HepG2 (cell line): Measurements from ENCODE around the gene ZNF428. TPM values are rescaled to one million over a fixed set of nuclear protein-coding genes. Genes with fewer than 3 reads are reported as not detected.

Experiments used
- ATM ChIP-seq: fragments of 450-650 bp; IDR thresholded peaks from 2 replicates; pipeline ENCODE4 v1.7.1; 2017; ENCODE audit warnings: mild to moderate bottlenecking, borderline replicate concordance
- MXD4 ChIP-seq: IDR thresholded peaks from 2 replicates; pipeline ENCODE4 v1.6.1; 2016; ENCODE audit warnings: mild to moderate bottlenecking, missing biosample characterization, missing genetic modification reagents
- NCOA1 ChIP-seq: sonication (generic); formaldehyde crosslinking; IDR thresholded peaks from 2 replicates; pipeline ENCODE4 v1.9.0; 2021; ENCODE audit warnings: missing genetic modification reagents
- NFIB ChIP-seq: sonication (generic); formaldehyde crosslinking; IDR thresholded peaks from 2 replicates; pipeline ENCODE4 v1.9.0; 2021; ENCODE audit warnings: missing genetic modification reagents, mild to moderate bottlenecking, borderline replicate concordance
- NFYC ChIP-seq: IDR thresholded peaks from 2 replicates; pipeline ENCODE4 v1.6.1; 2016; ENCODE audit warnings: missing genetic modification reagents, missing compliant biosample characterization
- NR1H2 ChIP-seq: sonication (generic); formaldehyde crosslinking; IDR thresholded peaks from 2 replicates; pipeline ENCODE4 v1.8.1; 2022; ENCODE audit warnings: low read depth, missing genetic modification reagents, borderline replicate concordance
- PLSCR1 ChIP-seq: sonication (generic); formaldehyde crosslinking; IDR thresholded peaks from 2 replicates; pipeline ENCODE4 v1.5.0; 2020; ENCODE audit warnings: missing genetic modification reagents, mild to moderate bottlenecking, borderline replicate concordance
- REL ChIP-seq: sonication (generic); formaldehyde crosslinking; conservative IDR thresholded peaks from 2 replicates; pipeline ENCODE4 v1.8.0; 2022; ENCODE audit warnings: mild to moderate bottlenecking, missing genetic modification reagents, moderate library complexity
- XRCC5 ChIP-seq: fragments of 200-400 bp; formaldehyde crosslinking; optimal IDR thresholded peaks from 2 replicates; pipeline ENCODE3; 2017; ENCODE audit warnings: mild to moderate bottlenecking, low read length
- ZFP82 ChIP-seq: sonication (generic); formaldehyde crosslinking; IDR thresholded peaks from 2 replicates; pipeline ENCODE4 v1.5.1; 2020; ENCODE audit warnings: mild to moderate bottlenecking, missing genetic modification reagents, borderline replicate concordance
- ZHX2 ChIP-seq, 2 experiments: sonication (generic) in 1 of 2; formaldehyde crosslinking in 1 of 2; IDR thresholded peaks; 2 replicates each; pipeline versions ENCODE4 v1.6.1 to v1.9.0; 2014 to 2022; ENCODE audit warnings: antibody characterized with exemption in 1 of 2, borderline replicate concordance in 1 of 2, inconsistent platforms in 1 of 2, low read depth in 1 of 2, missing genetic modification reagents in 1 of 2
- ZNF251 ChIP-seq: sonication (generic); formaldehyde crosslinking; IDR thresholded peaks from 2 replicates; pipeline ENCODE4 v1.9.0; 2021; ENCODE audit warnings: mild to moderate bottlenecking, missing genetic modification reagents
- ZNF777 ChIP-seq: sonication (generic); formaldehyde crosslinking; IDR thresholded peaks from 2 replicates; pipeline ENCODE4 v1.4.0; 2020; ENCODE audit warnings: missing genetic modification reagents
- ZSCAN29 ChIP-seq: sonication (generic); formaldehyde crosslinking; conservative IDR thresholded peaks from 2 replicates; pipeline ENCODE4 v1.4.0; 2020; ENCODE audit warnings: mild to moderate bottlenecking, missing genetic modification reagents
- polyA plus RNA-seq, 8 experiments: library from polyadenylated mRNA; depleted of rRNA in 3 of 8; stranded (reverse) in 7 of 8; unstranded in 1 of 8; fragments of >200 nt; fragmentation: Illumina TruSeq in 4 of 8; extraction: Trizol in 4 of 8; gene quantifications; 2 replicates each; pipeline versions ENCODE4 v1.2.1 to v1.2.3, GENCODE V29; 2011 to 2016; ENCODE audit warnings: low read depth in 4 of 8, missing spikeins in 1 of 8, mixed read lengths in 1 of 8; ENCODE audit not compliant: insufficient read depth in 1 of 8
- total RNA-seq, 5 experiments: library from RNA; depleted of rRNA; stranded (reverse); fragments of >200 nt; fragmentation: Illumina TruSeq; extraction: Trizol; gene quantifications; 2 replicates each; pipeline ENCODE4 v1.2.3, GENCODE V29; 2016; ENCODE audit warnings: low read depth in 1 of 5
- TF ChIP-seq, protein P1 (sequence below): sonication (generic); formaldehyde crosslinking; IDR thresholded peaks from 2 replicates; pipeline ENCODE4 v1.4.0; 2020; ENCODE audit warnings: missing genetic modification reagents
- TF ChIP-seq, protein P2 (sequence below): sonication (generic); formaldehyde crosslinking; IDR thresholded peaks from 2 replicates; pipeline ENCODE4 v1.9.0; 2021; ENCODE audit warnings: missing genetic modification reagents, mild to moderate bottlenecking, borderline replicate concordance
- TF ChIP-seq, protein P3 (sequence below): sonication (generic); formaldehyde crosslinking; IDR thresholded peaks from 2 replicates; pipeline ENCODE4 v1.4.0; 2020; ENCODE audit warnings: mild to moderate bottlenecking, low read depth, missing genetic modification reagents

ZNF428 gene
- total and polyA plus RNA-seq, 2 of the 13 experiments (the other 11 are each of a cell fraction or from before 2014, with no cell fraction given), result 10.4 to 26.9 TPM

DNA sequence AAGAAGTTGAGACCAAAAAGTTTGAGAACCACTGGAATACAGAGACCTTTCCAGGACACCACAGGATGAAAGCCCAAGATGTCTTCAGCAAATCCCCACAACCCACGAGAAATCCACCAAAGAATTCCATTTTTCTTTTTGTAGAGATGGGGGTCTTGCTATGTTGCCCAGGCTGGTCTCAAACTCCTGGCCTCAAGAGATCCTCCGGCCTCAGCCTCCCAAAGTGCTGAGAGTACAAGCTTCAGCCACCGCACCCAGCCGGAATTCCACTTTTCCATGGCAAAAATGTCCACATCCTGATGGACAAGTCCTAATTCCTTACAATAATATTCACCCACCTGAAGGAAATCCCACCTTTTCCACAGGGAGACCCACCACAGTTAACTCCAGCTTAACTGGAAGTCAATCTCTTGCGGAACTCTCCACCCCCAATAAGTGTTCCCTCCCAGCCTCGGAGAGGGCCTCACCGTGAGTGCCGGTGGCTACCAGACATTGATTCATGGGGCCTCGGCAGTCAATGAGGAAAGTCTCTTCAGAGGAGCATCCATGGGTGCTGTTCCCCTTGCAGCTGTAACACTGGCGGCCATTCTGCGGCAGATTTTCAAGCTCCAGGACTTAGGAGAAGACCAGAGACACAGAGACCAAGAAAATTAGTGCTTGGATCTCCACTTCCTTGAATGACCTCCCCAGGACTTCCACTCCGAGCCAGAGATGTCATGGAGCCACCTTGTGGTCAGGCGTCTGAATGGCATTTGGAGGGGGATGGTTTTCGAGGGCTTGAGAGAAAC is 32.5 kb upstream of the ZNF428 start (continued):
- no peak for TF ChIP-seq ZHX2 (IDR thresholded peaks at IDR 0.05; ENCODE audit: low read depth)
- no peak for TF ChIP-seq ZHX2 (CRISPR knock-in tag; IDR thresholded peaks at IDR 0.05; ENCODE audit: borderline replicate concordance)
- no peak for TF ChIP-seq ZFP82 (CRISPR knock-in tag)
- TF ChIP-seq REL (CRISPR knock-in tag), result no peak
- TF ChIP-seq, protein P1, sequence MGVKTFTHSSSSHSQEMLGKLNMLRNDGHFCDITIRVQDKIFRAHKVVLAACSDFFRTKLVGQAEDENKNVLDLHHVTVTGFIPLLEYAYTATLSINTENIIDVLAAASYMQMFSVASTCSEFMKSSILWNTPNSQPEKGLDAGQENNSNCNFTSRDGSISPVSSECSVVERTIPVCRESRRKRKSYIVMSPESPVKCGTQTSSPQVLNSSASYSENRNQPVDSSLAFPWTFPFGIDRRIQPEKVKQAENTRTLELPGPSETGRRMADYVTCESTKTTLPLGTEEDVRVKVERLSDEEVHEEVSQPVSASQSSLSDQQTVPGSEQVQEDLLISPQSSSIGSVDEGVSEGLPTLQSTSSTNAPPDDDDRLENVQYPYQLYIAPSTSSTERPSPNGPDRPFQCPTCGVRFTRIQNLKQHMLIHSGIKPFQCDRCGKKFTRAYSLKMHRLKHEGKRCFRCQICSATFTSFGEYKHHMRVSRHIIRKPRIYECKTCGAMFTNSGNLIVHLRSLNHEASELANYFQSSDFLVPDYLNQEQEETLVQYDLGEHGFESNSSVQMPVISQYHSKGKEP (CRISPR knock-in tag), result no peak
- no peak for TF ChIP-seq ZNF251
- TF ChIP-seq NFYC (CRISPR knock-in tag), result no peak
- TF ChIP-seq NR1H2, result no peak
- TF ChIP-seq, protein P2, sequence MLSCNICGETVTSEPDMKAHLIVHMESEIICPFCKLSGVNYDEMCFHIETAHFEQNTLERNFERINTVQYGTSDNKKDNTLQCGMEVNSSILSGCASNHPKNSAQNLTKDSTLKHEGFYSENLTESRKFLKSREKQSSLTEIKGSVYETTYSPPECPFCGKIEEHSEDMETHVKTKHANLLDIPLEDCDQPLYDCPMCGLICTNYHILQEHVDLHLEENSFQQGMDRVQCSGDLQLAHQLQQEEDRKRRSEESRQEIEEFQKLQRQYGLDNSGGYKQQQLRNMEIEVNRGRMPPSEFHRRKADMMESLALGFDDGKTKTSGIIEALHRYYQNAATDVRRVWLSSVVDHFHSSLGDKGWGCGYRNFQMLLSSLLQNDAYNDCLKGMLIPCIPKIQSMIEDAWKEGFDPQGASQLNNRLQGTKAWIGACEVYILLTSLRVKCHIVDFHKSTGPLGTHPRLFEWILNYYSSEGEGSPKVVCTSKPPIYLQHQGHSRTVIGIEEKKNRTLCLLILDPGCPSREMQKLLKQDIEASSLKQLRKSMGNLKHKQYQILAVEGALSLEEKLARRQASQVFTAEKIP (CRISPR knock-in tag), result no peak
- TF ChIP-seq PLSCR1 (CRISPR knock-in tag), result no peak
- TF ChIP-seq MXD4, result no peak
- no peak for TF ChIP-seq ATM
- TF ChIP-seq ZSCAN29, result 0 out of 2 replicates have a peak, but pooled peaks have one; percentile 29
- TF ChIP-seq, protein P3, sequence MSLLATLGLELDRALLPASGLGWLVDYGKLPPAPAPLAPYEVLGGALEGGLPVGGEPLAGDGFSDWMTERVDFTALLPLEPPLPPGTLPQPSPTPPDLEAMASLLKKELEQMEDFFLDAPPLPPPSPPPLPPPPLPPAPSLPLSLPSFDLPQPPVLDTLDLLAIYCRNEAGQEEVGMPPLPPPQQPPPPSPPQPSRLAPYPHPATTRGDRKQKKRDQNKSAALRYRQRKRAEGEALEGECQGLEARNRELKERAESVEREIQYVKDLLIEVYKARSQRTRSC, result no peak
- no peak for TF ChIP-seq NFIB (CRISPR knock-in tag)
- TF ChIP-seq NCOA1 (CRISPR knock-in tag), result no peak
- peak; percentile 81 for TF ChIP-seq XRCC5
- TF ChIP-seq ZNF777 (CRISPR knock-in tag), result no peak
